Endothelial cell of umbilical vein (primary cell): ENCODE results near the gene SLC4A1AP. TPM values are rescaled to one million over a fixed set of nuclear protein-coding genes. Genes with fewer than 3 reads are reported as not detected.

ENCODE experiments used
- BruUV-seq: library from RNA; stranded (reverse); fragments of 400-500 nt; replicated peaks from 2 replicates; lab custom pipeline; 2021; lab: Mats Ljungman, UMichigan
- CTCF ChIA-PET: fragments of 300-600, 350-600 bp; sonication (Branson Sonifier 250); formaldehyde crosslinking; loops from one replicate; lab custom pipeline; 2021; ENCODE audit warnings: antibody characterized with exemption, inconsistent platforms; lab: Charles Lee
- POLR2A ChIA-PET: fragments of 300-600, 350-600 bp; sonication (Branson Sonifier 250); formaldehyde crosslinking; loops from one replicate; lab custom pipeline; 2021; ENCODE audit warnings: antibody characterized with exemption, inconsistent platforms; lab: Charles Lee
- DNase-seq: peaks from one replicate; pipeline ENCODE4 v3.0.0-alpha.2; 2011; ENCODE audit warnings: low read depth, low spot score
- FAIRE-seq: peaks from 2 replicates; lab custom pipeline; 2011; peaks lifted over from hg19 to GRCh38; lab: Jason Lieb, UNC
- H2AFZ ChIP-seq: 2 replicates; pipeline ENCODE4 v1.6.0; 2012; ENCODE audit warnings: low read depth, low read length, control low read depth, inconsistent platforms
- H3K27ac ChIP-seq: 2 replicates; pipeline ENCODE4 v1.5.1; 2011; ENCODE audit warnings: low read depth, mild to moderate bottlenecking, control low read depth, low read length, moderate library complexity; ENCODE audit not compliant: insufficient read depth
- H3K27me3 ChIP-seq, 2 experiments: 2 replicates each; pipeline versions ENCODE4 v1.6.0 to v1.6.1; 2011; ENCODE audit warnings: low read length in 2 of 2, mixed read lengths in 1 of 2; ENCODE audit not compliant: control insufficient read depth in 2 of 2, insufficient read depth in 2 of 2
- H3K36me3 ChIP-seq, 2 experiments: 2 replicates in 1 of 2; 3 replicates in 1 of 2; pipeline ENCODE4 v1.5.1; 2011; ENCODE audit warnings: low read length in 2 of 2, mild to moderate bottlenecking in 1 of 2, moderate library complexity in 1 of 2; ENCODE audit not compliant: control insufficient read depth in 2 of 2, insufficient read depth in 2 of 2; ENCODE audit errors: extremely low read depth in 1 of 2
- H3K4me1 ChIP-seq: 3 replicates; pipeline ENCODE4 v1.5.1; 2011; ENCODE audit warnings: mild to moderate bottlenecking, low read length; ENCODE audit not compliant: control insufficient read depth, insufficient read depth; ENCODE audit errors: extremely low read depth
- H3K4me2 ChIP-seq: 2 replicates; pipeline ENCODE4 v1.6.1; 2011; ENCODE audit warnings: low read length, control low read depth, mixed read lengths; ENCODE audit not compliant: insufficient read depth
- H3K4me3 ChIP-seq, 3 experiments: fragments of 200-600 bp in 1 of 3; sonication (generic), shearing (Covaris generic) in 1 of 3; replicated peaks in 1 of 3; 2 replicates each; pipeline ENCODE4 v1.5.1; 2011 to 2016; ENCODE audit warnings: control low read depth in 3 of 3, low read length in 3 of 3, mild to moderate bottlenecking in 2 of 3, inconsistent platforms in 1 of 3, low read depth in 1 of 3, moderate library complexity in 1 of 3; ENCODE audit not compliant: insufficient read depth in 1 of 3
- H3K79me2 ChIP-seq: 2 replicates; pipeline ENCODE4 v1.6.0; 2012; ENCODE audit warnings: low read length, inconsistent platforms; ENCODE audit not compliant: control insufficient read depth, insufficient read depth
- H3K9ac ChIP-seq: replicated peaks from 2 replicates; pipeline ENCODE3; 2011; ENCODE audit warnings: low read length, control low read depth; ENCODE audit not compliant: insufficient read depth; ENCODE audit errors: extremely low read depth
- H3K9me1 ChIP-seq: replicated peaks from 3 replicates; pipeline ENCODE4 v1.6.0; 2011; ENCODE audit warnings: mild to moderate bottlenecking, low read length; ENCODE audit not compliant: control insufficient read depth, insufficient read depth; ENCODE audit errors: extremely low read depth
- H3K9me3 ChIP-seq: replicated peaks from 2 replicates; pipeline ENCODE4 v1.5.1; 2012; ENCODE audit warnings: low read length, inconsistent platforms; ENCODE audit not compliant: control insufficient read depth, insufficient read depth
- H4K20me1 ChIP-seq: replicated peaks from 2 replicates; pipeline ENCODE3; 2011; ENCODE audit warnings: mild to moderate bottlenecking, low read length; ENCODE audit not compliant: control insufficient read depth, insufficient read depth; ENCODE audit errors: extremely low read depth
- EZH2 ChIP-seq: IDR thresholded peaks from 2 replicates; pipeline ENCODE4 v1.6.1; 2012; ENCODE audit warnings: borderline replicate concordance, low read depth, mild to moderate bottlenecking, moderate library complexity, low read length, inconsistent platforms; ENCODE audit not compliant: severe bottlenecking
- FOS ChIP-seq: IDR thresholded peaks from 2 replicates; pipeline ENCODE4 v1.6.1; 2011; ENCODE audit warnings: mild to moderate bottlenecking, low read length, moderate library complexity, borderline replicate concordance; ENCODE audit not compliant: insufficient read depth
- GATA2 ChIP-seq: IDR thresholded peaks from 2 replicates; pipeline ENCODE4 v1.7.0; 2011; ENCODE audit warnings: low read depth, mild to moderate bottlenecking, moderate library complexity, mixed read lengths, low read length; ENCODE audit not compliant: insufficient read length, insufficient read depth
- JUN ChIP-seq: IDR thresholded peaks from 2 replicates; pipeline ENCODE4 v1.6.1; 2011; ENCODE audit warnings: borderline replicate concordance, low read depth; ENCODE audit not compliant: insufficient read length, insufficient read depth
- MYC ChIP-seq: IDR thresholded peaks from one replicate; pipeline ENCODE4 v1.6.1; 2011; ENCODE audit warnings: mild to moderate bottlenecking, low read depth, low read length
- POLR2A ChIP-seq: IDR thresholded peaks from 2 replicates; pipeline ENCODE4 v1.6.1; 2012; ENCODE audit warnings: low read depth, mild to moderate bottlenecking, control low read depth, low read length
- POLR2AphosphoS5 ChIP-seq: IDR thresholded peaks from 2 replicates; pipeline ENCODE4 v1.6.1; 2012; ENCODE audit warnings: low read depth, mild to moderate bottlenecking, control low read depth, low read length, moderate library complexity; ENCODE audit not compliant: insufficient read depth
- dilution Hi-C: fragments of 300-500 bp; cut with MboI; formaldehyde crosslinking; loops from one replicate; pipeline ENCODE4 v1.15.0; 2019; ENCODE audit warnings: low sequenced_read_pairs; ENCODE audit not compliant: extremely low pct_ligation_motif_present
- intact Hi-C: fragments of 100-400 bp; cut with micrococcal nuclease; formaldehyde crosslinking; loops from one replicate; pipeline ENCODE4 v1.10.0; 2022
- polyA plus RNA-seq, 4 experiments: library from polyadenylated mRNA; depleted of rRNA in 3 of 4; stranded (reverse) in 3 of 4; unstranded in 1 of 4; fragments of >200 nt; gene quantifications; 2 replicates each; pipeline versions ENCODE4 v1.2.1 to v1.2.3, GENCODE V29; 2011 to 2012; ENCODE audit warnings: missing spikeins in 1 of 4
- total RNA-seq: library from RNA; stranded (reverse); gene quantifications from 2 replicates; pipeline ENCODE4 v1.2.3, GENCODE V29; 2021
- TF ChIP-seq, protein P1 (sequence below), 2 donors: IDR thresholded peaks; 1 replicate in 1 of 2; 2 replicates in 1 of 2; pipeline ENCODE4 v1.5.1; 2011; ENCODE audit warnings: low read length in 2 of 2, mild to moderate bottlenecking in 2 of 2, moderate library complexity in 2 of 2, control low read depth in 1 of 2, inconsistent platforms in 1 of 2, low read depth in 1 of 2; ENCODE audit not compliant: insufficient read depth in 1 of 2; ENCODE audit errors: extremely low read depth in 1 of 2
- TF ChIP-seq, protein P2 (sequence below): IDR thresholded peaks from 2 replicates; pipeline ENCODE4 v1.6.1; 2011; ENCODE audit not compliant: insufficient read depth, insufficient read length

Gene SLC4A1AP
- total and polyA plus RNA-seq, 2 donors (not counting 3 experiments of a cell fraction or from before 2014, with no cell fraction given) = 9.5 to 28.4 TPM

DNA sequence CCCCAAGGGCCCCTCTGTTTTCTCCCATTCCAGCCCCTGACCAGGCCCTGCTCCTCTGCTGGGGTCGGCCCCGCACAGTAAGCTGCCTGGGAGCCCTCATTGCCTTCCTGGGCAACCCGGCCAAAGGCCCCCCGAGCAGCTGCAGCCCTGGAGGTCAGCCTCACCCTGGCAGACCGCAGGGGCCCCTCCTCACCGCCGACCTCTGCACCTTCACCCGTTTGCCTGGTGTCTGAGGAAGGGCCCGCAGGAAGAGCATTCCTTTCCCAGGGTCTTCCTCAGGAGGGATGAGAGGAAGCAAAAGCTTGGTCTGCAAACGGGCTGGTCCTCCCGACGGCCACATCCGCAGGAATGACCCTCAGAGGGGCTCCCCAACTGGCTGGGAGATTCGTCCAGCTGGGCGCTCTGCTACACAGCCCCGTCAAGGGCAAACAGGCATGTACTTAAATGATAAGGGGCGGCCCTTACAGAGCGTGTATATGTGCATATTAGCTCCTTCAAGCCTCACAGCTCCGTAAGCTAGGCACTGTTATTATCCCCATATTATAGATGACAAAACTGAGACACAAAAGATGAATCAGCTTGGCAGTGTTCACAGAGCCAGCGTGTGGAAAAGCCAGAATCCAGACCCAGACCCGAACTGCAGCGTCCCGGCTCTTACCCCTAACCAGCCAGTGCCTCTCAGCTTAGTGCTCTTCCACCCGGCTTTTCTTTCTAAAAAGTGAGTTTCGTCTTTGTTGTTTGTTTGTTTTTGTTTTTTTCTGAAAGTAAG, 52.8 kb downstream of the SLC4A1AP start:
- intact Hi-C loops = no loop called here
- ChIA-PET POLR2A (no interaction called here), CTCF (interaction anchor here (1.5 to 2.5 kb wide), 2 partner anchors 13 to 21 kb away, joined by 3 to 9 read pairs; no protein-coding TSS in a partner anchor)

More for the DNA sequence above, 52.8 kb downstream of the SLC4A1AP start:
- Histone ChIP-seq H2AFZ (no peak overlapping the region), H4K20me1 (no peaks in the 10 kb centered on the region), H3K9me3 (no peaks in the 10 kb centered on the region), H3K36me3 (no peaks in the 10 kb centered on the region), H3K9ac (no peak overlapping the region), H3K4me3 (no peak overlapping the region), H3K4me2 (no peak overlapping the region), H3K27ac (no peak overlapping the region), H3K79me2 (no peaks in the 10 kb centered on the region), H3K27me3 (no peaks in the 10 kb centered on the region), H3K4me1 (peaks cover 17% of the 10 kb centered on the region), H3K9me1 (no peaks in the 10 kb centered on the region)
- TF ChIP-seq POLR2A = no peak
- TF ChIP-seq JUN = no peak
- TF ChIP-seq MYC = no peak
- no peak for TF ChIP-seq GATA2
- no peak for TF ChIP-seq FOS
- TF ChIP-seq, protein P1, sequence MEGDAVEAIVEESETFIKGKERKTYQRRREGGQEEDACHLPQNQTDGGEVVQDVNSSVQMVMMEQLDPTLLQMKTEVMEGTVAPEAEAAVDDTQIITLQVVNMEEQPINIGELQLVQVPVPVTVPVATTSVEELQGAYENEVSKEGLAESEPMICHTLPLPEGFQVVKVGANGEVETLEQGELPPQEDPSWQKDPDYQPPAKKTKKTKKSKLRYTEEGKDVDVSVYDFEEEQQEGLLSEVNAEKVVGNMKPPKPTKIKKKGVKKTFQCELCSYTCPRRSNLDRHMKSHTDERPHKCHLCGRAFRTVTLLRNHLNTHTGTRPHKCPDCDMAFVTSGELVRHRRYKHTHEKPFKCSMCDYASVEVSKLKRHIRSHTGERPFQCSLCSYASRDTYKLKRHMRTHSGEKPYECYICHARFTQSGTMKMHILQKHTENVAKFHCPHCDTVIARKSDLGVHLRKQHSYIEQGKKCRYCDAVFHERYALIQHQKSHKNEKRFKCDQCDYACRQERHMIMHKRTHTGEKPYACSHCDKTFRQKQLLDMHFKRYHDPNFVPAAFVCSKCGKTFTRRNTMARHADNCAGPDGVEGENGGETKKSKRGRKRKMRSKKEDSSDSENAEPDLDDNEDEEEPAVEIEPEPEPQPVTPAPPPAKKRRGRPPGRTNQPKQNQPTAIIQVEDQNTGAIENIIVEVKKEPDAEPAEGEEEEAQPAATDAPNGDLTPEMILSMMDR (IDR thresholded peaks at IDR 0.05; ENCODE audit: extremely low read depth in 1 of 2, insufficient read depth in 1 of 2, low read depth in 1 of 2, low read length in 2 of 2) = no peak
- no peak for TF ChIP-seq EZH2
- TF ChIP-seq POLR2AphosphoS5 = no peak
- TF ChIP-seq, protein P2, sequence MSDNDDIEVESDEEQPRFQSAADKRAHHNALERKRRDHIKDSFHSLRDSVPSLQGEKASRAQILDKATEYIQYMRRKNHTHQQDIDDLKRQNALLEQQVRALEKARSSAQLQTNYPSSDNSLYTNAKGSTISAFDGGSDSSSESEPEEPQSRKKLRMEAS = no peak
- no peak for DNase-seq
- peak; percentile 15 for FAIRE-seq
- dilution Hi-C loops = no loop called here
- BruUV-seq = TSS peak; percentile 55
